ENCODE data around the gene AKAP7. TPM values are rescaled to one million over a fixed set of nuclear protein-coding genes. Genes with fewer than 3 reads are reported as not detected.

Gene AKAP7
- total and polyA plus RNA-seq, 4 donors: 4.2 to 25.0 (median 8.6) TPM

DNA sequence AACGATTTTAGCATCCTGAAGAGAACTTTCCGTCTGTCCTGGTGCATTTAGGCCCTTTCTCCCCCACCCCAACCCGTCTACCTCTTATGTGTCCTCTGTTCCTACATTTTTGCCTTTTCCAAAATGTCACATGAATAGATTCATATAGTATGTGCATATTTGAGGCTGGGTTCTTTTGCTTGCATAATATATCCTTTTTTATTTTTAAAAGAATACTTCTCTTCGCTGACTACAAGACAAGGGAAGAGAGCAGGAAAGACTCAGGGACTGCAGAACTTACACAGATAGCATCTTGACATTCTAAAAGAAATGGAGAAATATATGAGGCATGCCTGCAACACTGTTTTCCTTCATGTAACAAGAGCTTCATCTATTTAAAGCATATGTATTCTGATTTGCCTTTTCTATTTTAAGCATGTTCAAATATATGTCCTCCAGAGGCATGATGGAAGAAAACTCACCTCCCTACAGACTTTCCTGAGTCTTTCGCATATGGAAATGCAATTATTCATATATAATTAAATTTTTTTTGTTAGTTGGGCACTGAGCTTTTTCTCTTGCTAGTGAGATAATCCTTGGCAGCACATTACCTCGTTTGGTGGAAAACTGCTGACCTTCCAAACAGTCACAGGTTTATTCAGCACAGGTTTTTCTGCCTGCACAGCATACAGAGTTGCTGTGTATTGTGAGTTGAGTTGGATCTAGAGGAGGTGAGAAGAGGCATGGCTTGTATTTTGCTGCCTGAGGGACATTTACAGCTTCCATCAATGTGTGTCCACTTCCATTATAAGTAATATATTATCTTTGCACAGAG, 170.0 kb downstream of the AKAP7 start:
- DNase-seq: no peak
- Histone ChIP-seq H3K27me3 (ENCODE audit: control insufficient read depth in 3 of 3, insufficient read depth in 3 of 3, low read length in 2 of 3) (no peaks in the 10 kb centered on the region), H3K4me3 (no peak overlapping the region), H3K9ac (ENCODE audit: insufficient read depth in 1 of 2, low read length in 2 of 2) (no peak overlapping the region), H3K36me3 (ENCODE audit: control insufficient read depth in 4 of 4, insufficient read depth in 4 of 4, low read length in 4 of 4) (no peaks in the 10 kb centered on the region), H3K9me3 (ENCODE audit: control insufficient read depth in 4 of 4, insufficient read depth in 3 of 4, low read length in 3 of 4) (peaks cover 0 to 3% (median 0%) of the 10 kb centered on the region in 4 donors), H3K4me1 (ENCODE audit: control insufficient read depth in 5 of 5, insufficient read depth in 5 of 5, low read length in 5 of 5) (no peaks in the 10 kb centered on the region), H3K27ac (ENCODE audit: low read depth in 1 of 2, low read length in 1 of 2) (no peak overlapping the region)
- no peak for ATAC-seq (ENCODE audit: insufficient read depth, low FRiP score)
- TF ChIP-seq, protein P1, sequence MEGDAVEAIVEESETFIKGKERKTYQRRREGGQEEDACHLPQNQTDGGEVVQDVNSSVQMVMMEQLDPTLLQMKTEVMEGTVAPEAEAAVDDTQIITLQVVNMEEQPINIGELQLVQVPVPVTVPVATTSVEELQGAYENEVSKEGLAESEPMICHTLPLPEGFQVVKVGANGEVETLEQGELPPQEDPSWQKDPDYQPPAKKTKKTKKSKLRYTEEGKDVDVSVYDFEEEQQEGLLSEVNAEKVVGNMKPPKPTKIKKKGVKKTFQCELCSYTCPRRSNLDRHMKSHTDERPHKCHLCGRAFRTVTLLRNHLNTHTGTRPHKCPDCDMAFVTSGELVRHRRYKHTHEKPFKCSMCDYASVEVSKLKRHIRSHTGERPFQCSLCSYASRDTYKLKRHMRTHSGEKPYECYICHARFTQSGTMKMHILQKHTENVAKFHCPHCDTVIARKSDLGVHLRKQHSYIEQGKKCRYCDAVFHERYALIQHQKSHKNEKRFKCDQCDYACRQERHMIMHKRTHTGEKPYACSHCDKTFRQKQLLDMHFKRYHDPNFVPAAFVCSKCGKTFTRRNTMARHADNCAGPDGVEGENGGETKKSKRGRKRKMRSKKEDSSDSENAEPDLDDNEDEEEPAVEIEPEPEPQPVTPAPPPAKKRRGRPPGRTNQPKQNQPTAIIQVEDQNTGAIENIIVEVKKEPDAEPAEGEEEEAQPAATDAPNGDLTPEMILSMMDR (IDR thresholded peaks at IDR 0.05; ENCODE audit: control extremely low read depth, extremely low read depth): no peak
- WGBS, 2 donors: 84 to 88% methylated on average over 6 of the region's 6 CpGs

DNA sequence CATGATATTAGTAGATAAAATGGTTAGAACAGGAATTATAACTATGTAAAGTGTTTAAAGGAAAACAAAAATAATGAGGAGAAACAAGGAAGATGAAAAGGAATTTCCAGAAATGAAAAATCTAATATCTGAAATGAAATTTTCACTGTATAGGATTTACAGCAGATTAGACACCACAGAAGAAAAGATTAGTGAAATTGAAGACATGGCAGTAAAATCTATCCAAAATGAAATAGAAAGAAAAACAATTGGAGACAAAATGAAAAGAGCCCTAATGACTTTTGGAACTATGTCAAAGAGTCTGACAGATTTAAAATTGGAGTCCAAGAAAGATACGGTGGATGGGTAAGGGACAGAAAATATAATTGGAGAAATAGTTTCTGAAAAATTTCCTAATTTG, 174.2 kb downstream of the AKAP7 start:
- Histone ChIP-seq H3K9ac (ENCODE audit: insufficient read depth in 1 of 2, low read length in 2 of 2) (no peak overlapping the region), H3K27ac (ENCODE audit: low read depth in 1 of 2, low read length in 1 of 2) (no peak overlapping the region), H3K4me3 (no peak overlapping the region), H3K9me3 (ENCODE audit: control insufficient read depth in 4 of 4, insufficient read depth in 3 of 4, low read length in 3 of 4) (peaks cover 0 to 3% (median 0%) of the 10 kb centered on the region in 4 donors), H3K27me3 (ENCODE audit: control insufficient read depth in 3 of 3, insufficient read depth in 3 of 3, low read length in 2 of 3) (no peaks in the 10 kb centered on the region), H3K4me1 (ENCODE audit: control insufficient read depth in 5 of 5, insufficient read depth in 5 of 5, low read length in 5 of 5) (no peaks in the 10 kb centered on the region), H3K36me3 (ENCODE audit: control insufficient read depth in 4 of 4, insufficient read depth in 4 of 4, low read length in 4 of 4) (no peaks in the 10 kb centered on the region)
- WGBS, 2 donors: 93 to 100% methylated on average over 1 of the region's 1 CpG
- TF ChIP-seq, protein P1 (IDR thresholded peaks at IDR 0.05; ENCODE audit: control extremely low read depth, extremely low read depth): no peak
- DNase-seq (no peak), ATAC-seq (ENCODE audit: insufficient read depth, low FRiP score) (no peak)

DNA sequence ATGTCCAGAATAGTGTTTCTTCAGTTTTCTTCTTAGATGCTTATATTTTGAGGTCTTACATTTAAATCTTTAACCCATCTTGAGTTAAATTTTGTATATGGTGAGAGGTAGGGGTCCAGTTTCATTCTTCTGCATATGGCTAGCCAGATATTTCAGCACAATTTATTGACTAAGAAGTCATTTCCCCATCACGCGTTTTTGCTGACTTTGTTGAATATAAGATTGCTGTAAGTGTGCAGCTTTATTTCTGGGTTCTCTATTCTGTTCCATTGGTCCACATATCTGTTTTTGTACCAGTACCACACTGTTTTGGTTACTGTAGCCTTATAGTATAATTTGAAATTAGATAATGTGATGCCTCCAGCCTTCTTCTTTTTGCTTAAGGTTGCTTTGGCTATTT, 179.6 kb downstream of the AKAP7 start:
- WGBS, 2 donors: 92 to 94% methylated on average over 2 of the region's 2 CpGs
- Histone ChIP-seq H3K4me3 (no peak overlapping the region), H3K4me1 (ENCODE audit: control insufficient read depth in 5 of 5, insufficient read depth in 5 of 5, low read length in 5 of 5) (peaks cover 0 to 2% (median 0%) of the 10 kb centered on the region in 5 donors), H3K9ac (ENCODE audit: insufficient read depth in 1 of 2, low read length in 2 of 2) (no peak overlapping the region), H3K9me3 (ENCODE audit: control insufficient read depth in 4 of 4, insufficient read depth in 3 of 4, low read length in 3 of 4) (peaks cover 0 to 4% (median 0%) of the 10 kb centered on the region in 4 donors), H3K27me3 (ENCODE audit: control insufficient read depth in 3 of 3, insufficient read depth in 3 of 3, low read length in 2 of 3) (no peaks in the 10 kb centered on the region), H3K27ac (ENCODE audit: low read depth in 1 of 2, low read length in 1 of 2) (no peak overlapping the region), H3K36me3 (ENCODE audit: control insufficient read depth in 4 of 4, insufficient read depth in 4 of 4, low read length in 4 of 4) (no peaks in the 10 kb centered on the region)
- TF ChIP-seq, protein P1 (IDR thresholded peaks at IDR 0.05; ENCODE audit: control extremely low read depth, extremely low read depth): no peak
- DNase-seq (no peak), ATAC-seq (ENCODE audit: insufficient read depth, low FRiP score) (no peak)

Data from lung (tissue), 12 donors.